GM12878 (cell line): ENCODE data around the gene HID1. TPM values are rescaled to one million over a fixed set of nuclear protein-coding genes. Genes with fewer than 3 reads are reported as not detected.
A peak's percentile ranks its signal among the peaks of the same experiment; 100 is the strongest.

ENCODE experiments used
- BACH1 ChIP-seq: fragments of 450-650 bp; IDR thresholded peaks from 2 replicates; pipeline ENCODE4 v1.6.1; 2017; ENCODE audit warnings: mild to moderate bottlenecking, borderline replicate concordance
- CBFB ChIP-seq: IDR thresholded peaks from 2 replicates; pipeline ENCODE4 v1.6.1; 2016; ENCODE audit warnings: antibody characterized with exemption, low read depth
- CREM ChIP-seq: IDR thresholded peaks from 2 replicates; pipeline ENCODE4 v1.6.1; 2014; ENCODE audit warnings: antibody characterized with exemption, low read depth
- E2F8 ChIP-seq: fragments of 450-650 bp; IDR thresholded peaks from 2 replicates; pipeline ENCODE4 v1.6.1; 2018; ENCODE audit warnings: mild to moderate bottlenecking, low read depth, moderate library complexity; ENCODE audit not compliant: partially characterized antibody
- MTA2 ChIP-seq: fragments of 450-650 bp; IDR thresholded peaks from 2 replicates; pipeline ENCODE4 v1.6.1; 2016; ENCODE audit warnings: low read depth, mild to moderate bottlenecking, moderate library complexity
- SMARCA5 ChIP-seq: fragments of 450-650 bp; IDR thresholded peaks from 2 replicates; pipeline ENCODE4 v1.6.1; 2017; ENCODE audit warnings: mild to moderate bottlenecking
- SREBF1 ChIP-seq: IDR thresholded peaks from 2 replicates; pipeline ENCODE4 v1.6.1; 2012; ENCODE audit warnings: mild to moderate bottlenecking, low read length
- TAF1 ChIP-seq: IDR thresholded peaks from 2 replicates; pipeline ENCODE4 v1.6.1; 2011; ENCODE audit warnings: mild to moderate bottlenecking, low read depth, low read length, borderline replicate concordance
- polyA plus RNA-seq, 11 experiments: library from polyadenylated mRNA; depleted of rRNA in 4 of 11; unstranded in 6 of 11; stranded (reverse) in 5 of 11; fragments of >200 nt; fragmentation: Nextera tagmentation in 4 of 11; fragmentation: Illumina TruSeq in 1 of 11; extraction: Ambion mirVana in 4 of 11; extraction: Trizol in 1 of 11; gene quantifications; 1 replicate in 1 of 11; 2 replicates in 10 of 11; pipeline versions ENCODE4 v1.2.1 to v1.2.3, GENCODE V29; 2011 to 2016; ENCODE audit warnings: inconsistent platforms in 2 of 11, missing spikeins in 2 of 11, low read depth in 1 of 11
- total RNA-seq, 4 experiments: library from RNA; depleted of rRNA in 3 of 4; stranded (reverse); fragments of >200 nt in 3 of 4; fragmentation: Illumina TruSeq in 1 of 4; extraction: Trizol in 1 of 4; gene quantifications; 2 replicates each; pipeline versions ENCODE4 v1.2.1 to v1.2.3, GENCODE V29; 2013 to 2021
- TF ChIP-seq, protein P1 (sequence below): fragments of 450-650 bp; formaldehyde crosslinking; IDR thresholded peaks from 2 replicates; pipeline ENCODE4 v1.5.0; 2022; ENCODE audit warnings: mild to moderate bottlenecking, missing genetic modification characterization
- TF ChIP-seq, protein P2 (sequence below): fragments of 450-650 bp; IDR thresholded peaks from 2 replicates; pipeline ENCODE4 v1.6.1; 2017; ENCODE audit warnings: mild to moderate bottlenecking, moderate library complexity
- TF ChIP-seq, protein P3 (sequence below): fragments of 450-650 bp; IDR thresholded peaks from 2 replicates; pipeline ENCODE4 v1.6.1; 2016; ENCODE audit warnings: mild to moderate bottlenecking
- TF ChIP-seq, protein P4 (sequence below): fragments of 450-650 bp; formaldehyde crosslinking; IDR thresholded peaks from 2 replicates; pipeline ENCODE4 v1.4.0; 2022; ENCODE audit warnings: mild to moderate bottlenecking, moderate library complexity

Gene HID1
- total and polyA plus RNA-seq, 10 of the 15 experiments (the other 5 are each of a cell fraction or from before 2014, with no cell fraction given), result 0.04 to 0.77 (median 0.32) TPM; not detected in 2

- TF ChIP-seq, protein P1, sequence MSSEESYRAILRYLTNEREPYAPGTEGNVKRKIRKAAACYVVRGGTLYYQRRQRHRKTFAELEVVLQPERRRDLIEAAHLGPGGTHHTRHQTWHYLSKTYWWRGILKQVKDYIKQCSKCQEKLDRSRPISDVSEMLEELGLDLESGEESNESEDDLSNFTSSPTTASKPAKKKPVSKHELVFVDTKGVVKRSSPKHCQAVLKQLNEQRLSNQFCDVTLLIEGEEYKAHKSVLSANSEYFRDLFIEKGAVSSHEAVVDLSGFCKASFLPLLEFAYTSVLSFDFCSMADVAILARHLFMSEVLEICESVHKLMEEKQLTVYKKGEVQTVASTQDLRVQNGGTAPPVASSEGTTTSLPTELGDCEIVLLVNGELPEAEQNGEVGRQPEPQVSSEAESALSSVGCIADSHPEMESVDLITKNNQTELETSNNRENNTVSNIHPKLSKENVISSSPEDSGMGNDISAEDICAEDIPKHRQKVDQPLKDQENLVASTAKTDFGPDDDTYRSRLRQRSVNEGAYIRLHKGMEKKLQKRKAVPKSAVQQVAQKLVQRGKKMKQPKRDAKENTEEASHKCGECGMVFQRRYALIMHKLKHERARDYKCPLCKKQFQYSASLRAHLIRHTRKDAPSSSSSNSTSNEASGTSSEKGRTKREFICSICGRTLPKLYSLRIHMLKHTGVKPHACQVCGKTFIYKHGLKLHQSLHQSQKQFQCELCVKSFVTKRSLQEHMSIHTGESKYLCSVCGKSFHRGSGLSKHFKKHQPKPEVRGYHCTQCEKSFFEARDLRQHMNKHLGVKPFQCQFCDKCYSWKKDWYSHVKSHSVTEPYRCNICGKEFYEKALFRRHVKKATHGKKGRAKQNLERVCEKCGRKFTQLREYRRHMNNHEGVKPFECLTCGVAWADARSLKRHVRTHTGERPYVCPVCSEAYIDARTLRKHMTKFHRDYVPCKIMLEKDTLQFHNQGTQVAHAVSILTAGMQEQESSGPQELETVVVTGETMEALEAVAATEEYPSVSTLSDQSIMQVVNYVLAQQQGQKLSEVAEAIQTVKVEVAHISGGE, result peak; percentile 94
- TF ChIP-seq BACH1 (peak; percentile 40; the same call in 1 of the 2 replicates), SMARCA5 (peak; percentile 85), MTA2 (peak; percentile 28; the same call in 1 of the 2 replicates), CREM (peak; percentile 85), E2F8 (peak; percentile 73), SREBF1 (no peak; the same call in 1 of the 2 replicates), TAF1 (peak; percentile 98), CBFB (no peak; the same call in 1 of the 2 replicates)
- TF ChIP-seq, protein P2, sequence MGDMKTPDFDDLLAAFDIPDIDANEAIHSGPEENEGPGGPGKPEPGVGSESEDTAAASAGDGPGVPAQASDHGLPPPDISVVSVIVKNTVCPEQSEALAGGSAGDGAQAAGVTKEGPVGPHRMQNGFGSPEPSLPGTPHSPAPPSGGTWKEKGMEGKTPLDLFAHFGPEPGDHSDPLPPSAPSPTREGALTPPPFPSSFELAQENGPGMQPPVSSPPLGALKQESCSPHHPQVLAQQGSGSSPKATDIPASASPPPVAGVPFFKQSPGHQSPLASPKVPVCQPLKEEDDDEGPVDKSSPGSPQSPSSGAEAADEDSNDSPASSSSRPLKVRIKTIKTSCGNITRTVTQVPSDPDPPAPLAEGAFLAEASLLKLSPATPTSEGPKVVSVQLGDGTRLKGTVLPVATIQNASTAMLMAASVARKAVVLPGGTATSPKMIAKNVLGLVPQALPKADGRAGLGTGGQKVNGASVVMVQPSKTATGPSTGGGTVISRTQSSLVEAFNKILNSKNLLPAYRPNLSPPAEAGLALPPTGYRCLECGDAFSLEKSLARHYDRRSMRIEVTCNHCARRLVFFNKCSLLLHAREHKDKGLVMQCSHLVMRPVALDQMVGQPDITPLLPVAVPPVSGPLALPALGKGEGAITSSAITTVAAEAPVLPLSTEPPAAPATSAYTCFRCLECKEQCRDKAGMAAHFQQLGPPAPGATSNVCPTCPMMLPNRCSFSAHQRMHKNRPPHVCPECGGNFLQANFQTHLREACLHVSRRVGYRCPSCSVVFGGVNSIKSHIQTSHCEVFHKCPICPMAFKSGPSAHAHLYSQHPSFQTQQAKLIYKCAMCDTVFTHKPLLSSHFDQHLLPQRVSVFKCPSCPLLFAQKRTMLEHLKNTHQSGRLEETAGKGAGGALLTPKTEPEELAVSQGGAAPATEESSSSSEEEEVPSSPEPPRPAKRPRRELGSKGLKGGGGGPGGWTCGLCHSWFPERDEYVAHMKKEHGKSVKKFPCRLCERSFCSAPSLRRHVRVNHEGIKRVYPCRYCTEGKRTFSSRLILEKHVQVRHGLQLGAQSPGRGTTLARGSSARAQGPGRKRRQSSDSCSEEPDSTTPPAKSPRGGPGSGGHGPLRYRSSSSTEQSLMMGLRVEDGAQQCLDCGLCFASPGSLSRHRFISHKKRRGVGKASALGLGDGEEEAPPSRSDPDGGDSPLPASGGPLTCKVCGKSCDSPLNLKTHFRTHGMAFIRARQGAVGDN, result peak; percentile 26; the same call in 1 of the 2 replicates
- TF ChIP-seq, protein P3, sequence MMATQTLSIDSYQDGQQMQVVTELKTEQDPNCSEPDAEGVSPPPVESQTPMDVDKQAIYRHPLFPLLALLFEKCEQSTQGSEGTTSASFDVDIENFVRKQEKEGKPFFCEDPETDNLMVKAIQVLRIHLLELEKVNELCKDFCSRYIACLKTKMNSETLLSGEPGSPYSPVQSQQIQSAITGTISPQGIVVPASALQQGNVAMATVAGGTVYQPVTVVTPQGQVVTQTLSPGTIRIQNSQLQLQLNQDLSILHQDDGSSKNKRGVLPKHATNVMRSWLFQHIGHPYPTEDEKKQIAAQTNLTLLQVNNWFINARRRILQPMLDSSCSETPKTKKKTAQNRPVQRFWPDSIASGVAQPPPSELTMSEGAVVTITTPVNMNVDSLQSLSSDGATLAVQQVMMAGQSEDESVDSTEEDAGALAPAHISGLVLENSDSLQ, result 0 out of 2 replicates have a peak, but pooled peaks have one; percentile 6
- TF ChIP-seq, protein P4, sequence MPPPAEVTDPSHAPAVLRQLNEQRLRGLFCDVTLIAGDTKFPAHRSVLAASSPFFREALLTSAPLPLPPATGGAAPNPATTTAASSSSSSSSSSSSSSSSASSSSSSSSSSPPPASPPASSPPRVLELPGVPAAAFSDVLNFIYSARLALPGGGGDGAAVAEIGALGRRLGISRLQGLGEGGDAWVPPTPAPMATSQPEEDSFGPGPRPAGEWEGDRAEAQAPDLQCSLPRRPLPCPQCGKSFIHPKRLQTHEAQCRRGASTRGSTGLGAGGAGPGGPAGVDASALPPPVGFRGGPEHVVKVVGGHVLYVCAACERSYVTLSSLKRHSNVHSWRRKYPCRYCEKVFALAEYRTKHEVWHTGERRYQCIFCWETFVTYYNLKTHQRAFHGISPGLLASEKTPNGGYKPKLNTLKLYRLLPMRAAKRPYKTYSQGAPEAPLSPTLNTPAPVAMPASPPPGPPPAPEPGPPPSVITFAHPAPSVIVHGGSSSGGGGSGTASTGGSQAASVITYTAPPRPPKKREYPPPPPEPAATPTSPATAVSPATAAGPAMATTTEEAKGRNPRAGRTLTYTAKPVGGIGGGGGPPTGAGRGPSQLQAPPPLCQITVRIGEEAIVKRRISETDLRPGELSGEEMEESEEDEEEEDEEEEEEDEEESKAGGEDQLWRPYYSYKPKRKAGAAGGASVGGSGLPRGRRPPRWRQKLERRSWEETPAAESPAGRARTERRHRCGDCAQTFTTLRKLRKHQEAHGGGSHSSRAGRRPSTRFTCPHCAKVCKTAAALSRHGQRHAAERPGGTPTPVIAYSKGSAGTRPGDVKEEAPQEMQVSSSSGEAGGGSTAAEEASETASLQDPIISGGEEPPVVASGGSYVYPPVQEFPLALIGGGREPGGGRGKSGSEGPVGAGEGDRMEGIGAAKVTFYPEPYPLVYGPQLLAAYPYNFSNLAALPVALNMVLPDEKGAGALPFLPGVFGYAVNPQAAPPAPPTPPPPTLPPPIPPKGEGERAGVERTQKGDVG, result no peak
Measured at GRCh38 chr17:75012346-75013091, 40.0 kb upstream of the HID1 start, which contains the start of gene MRPL58 (continued).
